ENCODE measurements around the gene STXBP2. TPM values are rescaled to one million over a fixed set of nuclear protein-coding genes. Genes with fewer than 3 reads are reported as not detected.

The STXBP2 gene
- total and polyA plus RNA-seq, 4 donors = 80.3 to 455 (median 195) TPM

- Histone ChIP-seq H3K9me3 (ENCODE audit: control insufficient read depth in 4 of 4, insufficient read depth in 3 of 4, low read length in 3 of 4) (no peaks in the 10 kb centered on the region), H3K36me3 (ENCODE audit: control insufficient read depth in 4 of 4, insufficient read depth in 4 of 4, low read length in 4 of 4) (peaks cover 0 to 42% (median 12%) of the 10 kb centered on the region in 4 donors), H3K27me3 (ENCODE audit: control insufficient read depth in 3 of 3, insufficient read depth in 3 of 3, low read length in 2 of 3) (no peaks in the 10 kb centered on the region), H3K9ac (ENCODE audit: insufficient read depth in 1 of 2, low read length in 2 of 2) (peak overlapping the region; percentile 91 to 95), H3K27ac (ENCODE audit: low read depth in 1 of 2, low read length in 1 of 2) (peak overlapping the region; percentile 73 to 87), H3K4me1 (ENCODE audit: control insufficient read depth in 5 of 5, insufficient read depth in 5 of 5, low read length in 5 of 5) (peaks cover 7 to 19% (median 12%) of the 10 kb centered on the region in 5 donors), H3K4me3 (peak overlapping the region; percentile 80)
- no peak for DNase-seq
- 5 to 7% methylated on average over 15 of the region's 15 CpGs for WGBS, 2 donors
- no peak for TF ChIP-seq CTCF (IDR thresholded peaks at IDR 0.05; ENCODE audit: control extremely low read depth, extremely low read depth)
- no peak for ATAC-seq (ENCODE audit: insufficient read depth, low FRiP score)
Measured at GRCh38 chr19:7628589-7629311, 8.2 kb upstream of the STXBP2 start.

- H3K27me3 ChIP-seq (ENCODE audit: control insufficient read depth in 3 of 3, insufficient read depth in 3 of 3, low read length in 2 of 3) = no peaks in the 10 kb centered on the region
- peaks cover 0 to 35% (median 12%) of the 10 kb centered on the region in 4 donors for H3K36me3 ChIP-seq (ENCODE audit: control insufficient read depth in 4 of 4, insufficient read depth in 4 of 4, low read length in 4 of 4)
- no peaks in the 10 kb centered on the region for H3K9me3 ChIP-seq (ENCODE audit: control insufficient read depth in 4 of 4, insufficient read depth in 3 of 4, low read length in 3 of 4)
- WGBS, 2 donors = 1% methylated on average over 40 of the region's 40 CpGs
- TF ChIP-seq CTCF (IDR thresholded peaks at IDR 0.05; ENCODE audit: control extremely low read depth, extremely low read depth) = no peak
- peak within 1 kb of the TSS; percentile 73 to 87 for H3K27ac ChIP-seq (ENCODE audit: low read depth in 1 of 2, low read length in 1 of 2)
- peaks cover 7 to 19% (median 12%) of the 10 kb centered on the region in 5 donors for H3K4me1 ChIP-seq (ENCODE audit: control insufficient read depth in 5 of 5, insufficient read depth in 5 of 5, low read length in 5 of 5)
- H3K9ac ChIP-seq (ENCODE audit: insufficient read depth in 1 of 2, low read length in 2 of 2) = peak within 1 kb of the TSS; percentile 93 to 99
- H3K4me3 ChIP-seq = peak within 1 kb of the TSS; percentile 81
- DNase-seq = peak; percentile 99 to 100 (median 99)
- ATAC-seq (ENCODE audit: insufficient read depth, low FRiP score) = peak; percentile 98
Measured at GRCh38 chr19:7629347-7630054, 7.4 kb upstream of the STXBP2 start, which contains the start of the genes PET100 and XAB2. PET100 (plus strand) TSS chr19:7629793; CDS start chr19:7629834, 41 bp downstream. XAB2 (minus strand) TSS chr19:7629545; CDS start chr19:7629527, 18 bp downstream.

- Histone ChIP-seq H3K27me3 (ENCODE audit: control insufficient read depth in 3 of 3, insufficient read depth in 3 of 3, low read length in 2 of 3) (peaks cover 0 to 3% (median 0%) of the 10 kb centered on the region in 3 donors), H3K4me1 (ENCODE audit: control insufficient read depth in 5 of 5, insufficient read depth in 5 of 5, low read length in 5 of 5) (peaks cover 7 to 21% (median 12%) of the 10 kb centered on the region in 5 donors), H3K4me3 (no peak overlapping the region), H3K9ac (ENCODE audit: insufficient read depth in 1 of 2, low read length in 2 of 2) (no peak overlapping the region), H3K9me3 (ENCODE audit: control insufficient read depth in 4 of 4, insufficient read depth in 3 of 4, low read length in 3 of 4) (no peaks in the 10 kb centered on the region), H3K27ac (ENCODE audit: low read depth in 1 of 2, low read length in 1 of 2) (no peak overlapping the region), H3K36me3 (ENCODE audit: control insufficient read depth in 4 of 4, insufficient read depth in 4 of 4, low read length in 4 of 4) (peaks cover 0 to 18% (median 7%) of the 10 kb centered on the region in 4 donors)
- no peak for ATAC-seq (ENCODE audit: insufficient read depth, low FRiP score)
- TF ChIP-seq CTCF (IDR thresholded peaks at IDR 0.05; ENCODE audit: control extremely low read depth, extremely low read depth) = no peak
- 94 to 98% methylated on average over 12 of the region's 12 CpGs for WGBS, 2 donors
- DNase-seq = no peak
Measured at GRCh38 chr19:7631577-7631976, 5.3 kb upstream of the STXBP2 start.
